NCI-H2227 treated with DMSO at 0.1 percent for 48 hours (cell line): ENCODE data around the gene DPY19L1.
"Not testable (repeated sequence)": the region's sequence is repeated elsewhere in the genome, so short reads cannot be mapped to it uniquely, and the experiment has no call there.

ENCODE experiments used
- DNase-seq: peaks from one replicate; lab custom pipeline; 2025; lab: John Stamatoyannopoulos, UW

Gene DPY19L1

DNA sequence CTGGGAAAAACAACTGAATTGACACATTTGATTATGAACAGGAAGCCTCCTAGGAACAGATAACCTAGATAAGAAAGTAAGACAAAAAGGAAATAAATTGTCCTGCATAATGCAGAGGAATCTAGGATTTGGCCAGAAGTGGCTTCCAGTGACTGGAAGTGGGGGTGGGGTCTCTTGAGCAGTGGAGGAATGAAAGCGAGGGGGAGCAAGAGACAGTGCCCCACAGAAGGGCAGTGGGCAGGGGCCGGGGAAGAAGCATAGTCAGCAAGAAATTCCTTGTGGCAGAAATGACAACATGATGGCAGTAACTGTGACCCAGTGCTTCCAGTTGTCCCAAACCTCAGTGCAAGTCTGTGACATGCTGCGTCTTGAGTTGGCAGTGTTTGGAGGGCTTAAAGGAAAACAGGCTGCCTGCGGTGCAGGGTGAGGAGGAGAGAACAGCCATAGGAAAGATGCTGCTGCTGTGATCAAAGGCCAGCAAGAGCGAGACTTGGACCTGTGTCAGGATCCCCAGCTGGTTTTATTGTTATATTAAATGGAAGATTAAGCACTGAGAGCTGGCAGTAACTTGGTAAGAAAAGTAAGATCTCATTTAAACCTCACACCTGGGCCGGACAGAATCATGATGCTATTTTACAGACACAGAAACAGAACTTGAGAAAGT, 119.0 kb downstream of the DPY19L1 start:
- DNase-seq: not testable (repeated sequence)

DNA sequence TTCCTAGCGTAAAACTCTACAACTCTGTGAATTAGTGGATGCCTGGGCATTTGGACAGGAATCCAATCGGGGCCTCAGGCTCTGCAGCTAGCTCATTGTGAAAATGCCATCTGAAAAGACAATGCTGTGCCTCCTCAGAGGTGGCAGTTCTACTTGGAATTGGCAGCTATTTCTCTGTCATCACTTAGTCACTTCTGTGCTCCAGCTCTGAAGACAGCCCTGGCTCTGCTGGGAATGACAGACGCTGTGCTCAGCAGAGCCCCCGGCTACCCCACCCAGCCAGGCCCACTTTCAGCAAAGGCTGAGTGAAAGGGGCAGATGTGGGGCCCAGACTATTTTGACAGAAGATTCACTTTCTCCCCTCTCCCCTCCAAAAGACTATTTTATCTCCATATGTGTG, 119.8 kb downstream of the DPY19L1 start:
- DNase-seq: not testable (repeated sequence)

DNA sequence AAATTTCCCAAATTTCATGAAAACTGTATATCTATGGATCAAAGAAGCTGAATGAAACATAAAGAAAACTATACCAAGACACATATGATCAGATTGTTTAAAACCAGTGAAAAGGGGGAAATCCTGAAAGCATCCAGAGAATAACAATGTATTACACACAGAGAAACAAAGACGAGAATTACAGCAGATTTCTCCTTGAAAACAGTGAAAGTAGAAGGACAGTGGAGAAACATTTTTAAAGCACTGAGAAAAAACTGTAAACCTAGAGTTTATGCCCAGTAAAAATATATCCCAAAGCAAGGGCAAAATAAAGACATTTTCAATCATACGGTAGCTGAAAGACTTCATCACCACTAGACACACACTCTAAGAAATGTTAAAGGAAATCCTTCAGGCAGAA, 121.0 kb downstream of the DPY19L1 start:
- DNase-seq: no peak

- no peak for DNase-seq
Measured at GRCh38 chr7:34912236-34912635, 125.0 kb downstream of the DPY19L1 start.

DNA sequence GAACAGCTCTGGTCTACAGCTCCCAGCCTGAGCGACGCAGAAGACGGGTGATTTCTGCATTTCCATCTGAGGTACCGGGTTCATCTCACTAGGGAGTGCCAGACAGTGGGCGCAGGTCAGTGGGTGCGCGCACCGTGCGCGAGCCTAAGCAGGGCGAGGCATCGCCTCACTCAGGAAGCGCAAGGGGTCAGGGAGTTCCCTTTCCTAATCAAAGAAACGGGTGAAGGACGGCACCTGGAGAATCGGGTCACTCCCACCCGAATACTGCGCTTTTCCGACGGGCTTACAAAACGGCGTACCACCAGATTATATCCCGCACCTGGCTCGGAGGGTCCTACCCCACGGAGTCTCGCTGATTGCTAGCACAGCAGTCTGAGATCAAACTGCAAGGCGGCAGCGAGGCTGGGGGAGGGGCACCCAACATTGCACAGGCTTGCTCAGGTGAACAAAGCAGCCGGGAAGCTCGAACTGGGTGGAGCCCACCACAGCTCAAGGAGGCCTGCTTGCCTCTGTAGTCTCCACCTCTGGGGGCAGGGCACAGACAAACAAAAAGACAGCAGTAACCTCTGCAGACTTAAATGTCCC, 130.9 kb downstream of the DPY19L1 start:
- DNase-seq: not testable (repeated sequence)

DNA sequence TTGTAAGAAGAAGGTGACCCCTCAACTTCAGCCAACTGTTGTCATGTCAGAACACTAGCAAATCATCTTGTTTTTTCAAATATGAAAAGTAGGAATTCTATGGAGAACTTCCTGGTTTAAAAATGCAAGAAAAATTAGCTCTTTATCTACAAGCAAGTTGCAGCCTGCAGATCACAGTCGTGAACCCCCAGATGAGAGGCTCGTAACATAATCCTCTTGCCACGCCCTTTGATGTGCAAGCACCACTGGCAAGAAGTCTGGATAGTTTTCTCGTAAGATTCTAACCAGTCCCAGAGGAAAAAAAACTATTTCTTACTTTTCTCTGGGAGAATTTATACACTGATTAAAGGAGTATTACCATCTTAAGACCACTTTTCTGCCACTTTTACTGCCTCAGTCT, 132.3 kb downstream of the DPY19L1 start:
- DNase-seq: no peak

DNA sequence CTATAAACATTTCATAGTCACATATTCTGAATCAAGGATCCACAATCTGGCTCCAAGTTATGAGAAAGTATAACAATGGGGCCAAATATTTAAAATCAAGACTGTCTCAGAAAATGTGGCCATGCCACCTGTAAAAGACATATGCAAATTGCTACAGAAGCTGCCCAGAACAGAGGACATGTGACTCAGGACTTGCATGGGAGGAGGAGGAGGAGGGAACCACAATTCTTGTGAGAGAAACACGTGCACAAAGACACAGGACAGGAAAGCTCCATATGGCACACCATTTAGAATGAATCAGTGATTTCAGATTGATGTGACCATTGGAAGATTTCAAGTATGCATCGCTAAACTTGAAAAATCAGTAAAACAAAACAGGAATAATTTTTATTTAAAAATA, 133.4 kb downstream of the DPY19L1 start:
- DNase-seq: not testable (repeated sequence)

GRCh38 chr7:34902182-34902581, 135.1 kb downstream of the DPY19L1 start:
- no peak for DNase-seq

- DNase-seq: no peak
Measured at GRCh38 chr7:34900891-34901513, 136.3 kb downstream of the DPY19L1 start.

DNA sequence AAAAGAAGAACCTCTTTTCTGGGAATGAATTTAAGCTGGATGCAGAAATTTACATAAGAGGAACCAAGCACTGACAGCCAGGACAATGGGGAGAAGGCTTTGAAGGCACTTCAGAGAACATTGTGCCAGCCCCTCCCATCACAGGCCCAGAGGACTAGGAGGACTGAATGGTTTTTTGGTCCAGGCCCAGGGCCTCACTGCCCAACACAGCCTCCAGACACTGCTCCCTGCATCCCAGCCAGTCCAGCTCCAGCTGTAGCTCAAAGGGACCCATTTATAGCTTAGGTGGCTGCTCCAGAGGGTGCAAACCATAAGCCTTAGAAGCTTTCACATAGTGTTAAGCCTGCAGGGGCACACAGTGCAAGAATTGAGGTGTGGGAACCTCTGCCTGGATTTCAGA, 142.1 kb downstream of the DPY19L1 start:
- DNase-seq: no peak

DNA sequence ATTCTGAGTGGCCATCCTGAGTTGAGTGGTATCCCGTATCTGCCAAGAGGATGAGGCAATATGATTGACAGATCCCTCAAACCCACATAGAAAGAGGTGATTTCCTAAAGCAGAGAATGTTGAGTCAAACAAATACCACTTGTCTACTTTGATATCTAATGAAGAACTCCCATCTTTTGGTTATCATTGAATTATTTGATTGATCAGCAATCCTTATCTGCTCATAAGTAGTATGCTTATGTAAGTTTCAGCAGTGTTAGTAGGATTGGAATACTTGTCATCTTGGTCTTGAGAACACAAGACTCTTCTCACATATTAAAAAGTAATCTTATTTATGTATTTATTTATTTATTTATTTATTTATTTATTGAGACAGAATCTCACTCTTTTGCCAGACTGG, 147.3 kb downstream of the DPY19L1 start:
- DNase-seq: no peak

DNA sequence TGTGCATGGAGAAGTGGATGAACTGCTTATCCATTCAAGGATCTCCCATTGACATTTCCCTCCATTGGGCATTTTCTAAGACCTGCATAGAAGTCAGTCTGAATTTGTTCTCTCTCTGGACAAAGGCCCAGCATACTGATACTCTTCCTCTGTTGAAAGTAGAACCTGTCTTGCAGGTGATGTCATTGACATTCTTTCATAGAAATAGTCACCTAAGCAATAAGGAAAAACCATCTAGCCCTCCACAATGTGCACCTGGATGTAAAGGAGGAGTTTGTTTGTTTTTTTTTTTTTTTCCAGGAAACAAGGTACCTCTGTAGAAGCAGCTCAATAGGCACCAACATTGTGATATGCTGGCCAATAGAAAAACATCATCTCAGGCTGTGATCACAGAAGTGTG, 150.4 kb downstream of the DPY19L1 start:
- no peak for DNase-seq

DNA sequence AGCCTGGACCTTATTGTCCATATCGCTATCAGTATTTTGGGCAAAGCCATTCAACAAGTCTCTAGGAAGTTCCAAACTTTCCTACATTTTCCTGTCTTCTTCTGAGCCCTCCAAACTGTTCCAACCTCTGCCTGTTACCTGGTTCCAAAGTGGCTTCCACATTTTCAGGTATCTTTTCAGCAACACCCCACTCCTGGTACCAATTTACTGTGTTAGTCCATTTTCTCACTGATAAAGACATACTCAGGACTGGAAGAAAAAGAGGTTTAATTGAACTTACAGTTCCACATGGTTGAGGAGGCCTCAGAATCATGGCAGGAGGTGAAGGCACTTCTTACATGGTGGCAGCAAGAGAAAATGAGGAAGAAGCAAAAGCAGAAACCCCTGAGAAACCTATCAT, 153.4 kb downstream of the DPY19L1 start:
- not testable (repeated sequence) for DNase-seq

DNA sequence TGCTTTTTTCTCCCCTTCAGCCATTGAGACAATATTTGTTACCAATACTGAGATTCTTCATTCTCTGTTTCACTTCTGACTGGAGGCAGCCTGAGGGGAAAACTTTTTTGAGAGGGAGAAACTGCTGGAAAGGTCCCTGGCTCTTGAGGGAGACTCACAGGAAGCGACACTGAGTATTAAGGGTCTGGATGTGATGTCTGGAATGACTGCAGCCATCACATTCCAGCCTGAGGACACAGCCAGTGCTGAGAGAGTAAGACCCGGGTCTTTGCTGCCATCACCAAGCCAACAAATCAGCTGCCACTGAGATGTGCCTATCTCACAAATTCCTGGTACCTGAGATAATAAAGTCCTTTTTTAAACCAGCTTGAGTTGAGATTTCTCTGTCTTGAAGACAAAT, 157.4 kb downstream of the DPY19L1 start:
- no peak for DNase-seq

- DNase-seq: not testable (repeated sequence)
Measured at GRCh38 chr7:34878944-34879735, 158.1 kb downstream of the DPY19L1 start.
